Sigmoid colon (tissue), 4 donors: ENCODE data around the gene CLK1.
A peak's percentile ranks its signal among the peaks of the same experiment; 100 is the strongest.

Experiments used
- EP300 ChIP-seq, 4 donors: sonication (generic); formaldehyde crosslinking; IDR thresholded peaks; one replicate each; pipeline ENCODE4 v1.6.1; 2017; ENCODE audit warnings: antibody characterized with exemption in 4 of 4
- POLR2A ChIP-seq, 2 donors: fragments of 450-650 bp; IDR thresholded peaks; one replicate each; pipeline ENCODE4 v1.6.1; 2016; ENCODE audit warnings: antibody characterized with exemption in 2 of 2, mild to moderate bottlenecking in 2 of 2, moderate library complexity in 2 of 2
- POLR2AphosphoS5 ChIP-seq, 4 donors: sonication (generic); formaldehyde crosslinking; IDR thresholded peaks; one replicate each; pipeline ENCODE4 v1.6.1; 2017; ENCODE audit warnings: antibody characterized with exemption in 4 of 4
- TF ChIP-seq, protein P1 (sequence below), 4 experiments: fragments of 450-650 bp in 3 of 4; fragments of 200-600 bp in 1 of 4; IDR thresholded peaks; one replicate each; pipeline ENCODE4 v1.5.1; 2016 to 2019; ENCODE audit warnings: antibody characterized with exemption in 4 of 4, mild to moderate bottlenecking in 3 of 4, moderate library complexity in 2 of 4

DNA sequence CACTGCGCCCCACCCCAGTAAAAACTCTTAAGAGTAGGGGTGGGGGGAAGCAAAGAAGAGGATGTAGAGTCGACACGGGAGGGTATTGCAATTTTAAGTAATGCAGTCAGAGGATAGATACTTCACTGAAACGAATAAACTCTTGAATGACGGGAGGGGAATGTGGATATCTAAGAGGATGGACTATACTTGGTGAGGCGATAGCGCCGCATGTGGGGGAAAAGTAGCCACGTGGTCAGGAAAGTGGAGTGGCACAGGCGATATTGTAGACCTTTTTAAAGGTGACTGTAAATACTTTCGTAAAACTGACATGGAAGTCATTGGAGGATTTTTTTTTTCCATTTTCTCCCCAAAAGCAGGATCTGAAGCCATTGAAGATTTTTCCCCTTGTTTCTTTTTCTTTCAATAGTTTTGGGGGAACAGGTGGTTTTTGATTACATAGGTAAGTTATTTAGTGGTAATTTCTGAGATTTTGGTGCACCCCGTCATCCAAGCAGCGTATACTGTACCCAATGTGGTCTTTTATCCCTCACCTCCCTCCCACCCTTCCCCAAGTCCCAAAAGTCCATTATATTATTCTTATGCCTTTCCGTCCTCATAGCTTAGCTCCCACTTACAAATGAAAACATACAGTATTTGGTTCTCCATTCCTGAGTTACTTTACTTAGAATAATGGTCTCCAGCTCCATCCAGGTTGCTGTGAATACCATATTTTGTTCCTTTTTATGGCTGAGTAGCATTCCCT, 13.8 kb downstream of the CLK1 start:
- TF ChIP-seq POLR2AphosphoS5 (IDR thresholded peaks at IDR 0.05): peak in 2 of 4 donors; percentile 13 to 22
- TF ChIP-seq, protein P1, sequence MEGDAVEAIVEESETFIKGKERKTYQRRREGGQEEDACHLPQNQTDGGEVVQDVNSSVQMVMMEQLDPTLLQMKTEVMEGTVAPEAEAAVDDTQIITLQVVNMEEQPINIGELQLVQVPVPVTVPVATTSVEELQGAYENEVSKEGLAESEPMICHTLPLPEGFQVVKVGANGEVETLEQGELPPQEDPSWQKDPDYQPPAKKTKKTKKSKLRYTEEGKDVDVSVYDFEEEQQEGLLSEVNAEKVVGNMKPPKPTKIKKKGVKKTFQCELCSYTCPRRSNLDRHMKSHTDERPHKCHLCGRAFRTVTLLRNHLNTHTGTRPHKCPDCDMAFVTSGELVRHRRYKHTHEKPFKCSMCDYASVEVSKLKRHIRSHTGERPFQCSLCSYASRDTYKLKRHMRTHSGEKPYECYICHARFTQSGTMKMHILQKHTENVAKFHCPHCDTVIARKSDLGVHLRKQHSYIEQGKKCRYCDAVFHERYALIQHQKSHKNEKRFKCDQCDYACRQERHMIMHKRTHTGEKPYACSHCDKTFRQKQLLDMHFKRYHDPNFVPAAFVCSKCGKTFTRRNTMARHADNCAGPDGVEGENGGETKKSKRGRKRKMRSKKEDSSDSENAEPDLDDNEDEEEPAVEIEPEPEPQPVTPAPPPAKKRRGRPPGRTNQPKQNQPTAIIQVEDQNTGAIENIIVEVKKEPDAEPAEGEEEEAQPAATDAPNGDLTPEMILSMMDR (IDR thresholded peaks at IDR 0.05): no peak
- TF ChIP-seq POLR2A (IDR thresholded peaks at IDR 0.05): no peak
- no peak for TF ChIP-seq EP300 (IDR thresholded peaks at IDR 0.05)
